Endothelial cell of umbilical vein (primary cell): ENCODE measurements around the gene XIRP2.

ENCODE experiments used
- EZH2 ChIP-seq: IDR thresholded peaks from 2 replicates; pipeline ENCODE4 v1.6.1; 2012; ENCODE audit warnings: borderline replicate concordance, low read depth, mild to moderate bottlenecking, moderate library complexity, low read length, inconsistent platforms; ENCODE audit not compliant: severe bottlenecking
- JUN ChIP-seq: IDR thresholded peaks from 2 replicates; pipeline ENCODE4 v1.6.1; 2011; ENCODE audit warnings: borderline replicate concordance, low read depth; ENCODE audit not compliant: insufficient read length, insufficient read depth
- POLR2A ChIP-seq: IDR thresholded peaks from 2 replicates; pipeline ENCODE4 v1.6.1; 2012; ENCODE audit warnings: low read depth, mild to moderate bottlenecking, control low read depth, low read length
- POLR2AphosphoS5 ChIP-seq: IDR thresholded peaks from 2 replicates; pipeline ENCODE4 v1.6.1; 2012; ENCODE audit warnings: low read depth, mild to moderate bottlenecking, control low read depth, low read length, moderate library complexity; ENCODE audit not compliant: insufficient read depth
- TF ChIP-seq, protein P1 (sequence below), 2 donors: IDR thresholded peaks; 1 replicate in 1 of 2; 2 replicates in 1 of 2; pipeline ENCODE4 v1.5.1; 2011; ENCODE audit warnings: low read length in 2 of 2, mild to moderate bottlenecking in 2 of 2, moderate library complexity in 2 of 2, control low read depth in 1 of 2, inconsistent platforms in 1 of 2, low read depth in 1 of 2; ENCODE audit not compliant: insufficient read depth in 1 of 2; ENCODE audit errors: extremely low read depth in 1 of 2
- TF ChIP-seq, protein P2 (sequence below): IDR thresholded peaks from 2 replicates; pipeline ENCODE4 v1.6.1; 2011; ENCODE audit not compliant: insufficient read depth, insufficient read length

- TF ChIP-seq POLR2A (no peak), POLR2AphosphoS5 (no peak), EZH2 (no peak), JUN (no peak)
- TF ChIP-seq, protein P1, sequence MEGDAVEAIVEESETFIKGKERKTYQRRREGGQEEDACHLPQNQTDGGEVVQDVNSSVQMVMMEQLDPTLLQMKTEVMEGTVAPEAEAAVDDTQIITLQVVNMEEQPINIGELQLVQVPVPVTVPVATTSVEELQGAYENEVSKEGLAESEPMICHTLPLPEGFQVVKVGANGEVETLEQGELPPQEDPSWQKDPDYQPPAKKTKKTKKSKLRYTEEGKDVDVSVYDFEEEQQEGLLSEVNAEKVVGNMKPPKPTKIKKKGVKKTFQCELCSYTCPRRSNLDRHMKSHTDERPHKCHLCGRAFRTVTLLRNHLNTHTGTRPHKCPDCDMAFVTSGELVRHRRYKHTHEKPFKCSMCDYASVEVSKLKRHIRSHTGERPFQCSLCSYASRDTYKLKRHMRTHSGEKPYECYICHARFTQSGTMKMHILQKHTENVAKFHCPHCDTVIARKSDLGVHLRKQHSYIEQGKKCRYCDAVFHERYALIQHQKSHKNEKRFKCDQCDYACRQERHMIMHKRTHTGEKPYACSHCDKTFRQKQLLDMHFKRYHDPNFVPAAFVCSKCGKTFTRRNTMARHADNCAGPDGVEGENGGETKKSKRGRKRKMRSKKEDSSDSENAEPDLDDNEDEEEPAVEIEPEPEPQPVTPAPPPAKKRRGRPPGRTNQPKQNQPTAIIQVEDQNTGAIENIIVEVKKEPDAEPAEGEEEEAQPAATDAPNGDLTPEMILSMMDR (IDR thresholded peaks at IDR 0.05; ENCODE audit: extremely low read depth in 1 of 2, insufficient read depth in 1 of 2, low read depth in 1 of 2, low read length in 2 of 2): no peak
- TF ChIP-seq, protein P2, sequence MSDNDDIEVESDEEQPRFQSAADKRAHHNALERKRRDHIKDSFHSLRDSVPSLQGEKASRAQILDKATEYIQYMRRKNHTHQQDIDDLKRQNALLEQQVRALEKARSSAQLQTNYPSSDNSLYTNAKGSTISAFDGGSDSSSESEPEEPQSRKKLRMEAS: no peak
Observed at GRCh38 chr2:167209784-167210183, 321.5 kb downstream of the XIRP2 start.
